Ovary (tissue), 3 donors: Measurements from ENCODE around the gene MAPKAPK2.

Experiments used
- POLR2A ChIP-seq: fragments of 450-650 bp; IDR thresholded peaks from one replicate; pipeline ENCODE4 v1.6.1; 2017; ENCODE audit warnings: antibody characterized with exemption, mild to moderate bottlenecking, moderate library complexity
- TF ChIP-seq, protein P1 (sequence below), 3 donors: fragments of 450-650 bp in 2 of 3; fragments of 200-600 bp in 1 of 3; IDR thresholded peaks; one replicate each; pipeline versions ENCODE4 v1.5.1 to v1.8.0; 2016 to 2022; ENCODE audit warnings: antibody characterized with exemption in 3 of 3, mild to moderate bottlenecking in 1 of 3
- donor health status: DM: no; HTN: no; CAD: no.

DNA sequence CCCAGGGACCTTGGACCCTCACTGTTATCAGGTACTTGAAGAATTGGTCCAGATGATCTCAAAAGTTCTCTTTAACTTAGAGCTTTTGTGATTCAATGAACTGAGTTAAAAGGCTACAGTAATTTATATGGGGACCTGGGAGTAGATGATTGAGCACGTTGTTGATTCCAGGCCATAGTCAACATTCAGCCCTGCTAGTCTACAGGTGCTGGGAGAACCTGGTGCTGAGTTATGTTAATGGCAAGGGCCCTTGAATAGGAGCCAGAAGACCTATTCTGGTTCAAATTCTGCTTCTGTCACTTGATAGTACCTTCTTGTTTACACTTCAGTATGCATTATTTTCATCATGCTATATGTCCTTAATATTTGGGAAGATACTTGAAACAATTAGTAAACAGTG is 38.2 kb upstream of the MAPKAPK2 start:
- TF ChIP-seq POLR2A, result no peak
- TF ChIP-seq, protein P1, sequence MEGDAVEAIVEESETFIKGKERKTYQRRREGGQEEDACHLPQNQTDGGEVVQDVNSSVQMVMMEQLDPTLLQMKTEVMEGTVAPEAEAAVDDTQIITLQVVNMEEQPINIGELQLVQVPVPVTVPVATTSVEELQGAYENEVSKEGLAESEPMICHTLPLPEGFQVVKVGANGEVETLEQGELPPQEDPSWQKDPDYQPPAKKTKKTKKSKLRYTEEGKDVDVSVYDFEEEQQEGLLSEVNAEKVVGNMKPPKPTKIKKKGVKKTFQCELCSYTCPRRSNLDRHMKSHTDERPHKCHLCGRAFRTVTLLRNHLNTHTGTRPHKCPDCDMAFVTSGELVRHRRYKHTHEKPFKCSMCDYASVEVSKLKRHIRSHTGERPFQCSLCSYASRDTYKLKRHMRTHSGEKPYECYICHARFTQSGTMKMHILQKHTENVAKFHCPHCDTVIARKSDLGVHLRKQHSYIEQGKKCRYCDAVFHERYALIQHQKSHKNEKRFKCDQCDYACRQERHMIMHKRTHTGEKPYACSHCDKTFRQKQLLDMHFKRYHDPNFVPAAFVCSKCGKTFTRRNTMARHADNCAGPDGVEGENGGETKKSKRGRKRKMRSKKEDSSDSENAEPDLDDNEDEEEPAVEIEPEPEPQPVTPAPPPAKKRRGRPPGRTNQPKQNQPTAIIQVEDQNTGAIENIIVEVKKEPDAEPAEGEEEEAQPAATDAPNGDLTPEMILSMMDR (IDR thresholded peaks at IDR 0.05), result no peak
